Glutamatergic neuron (in vitro differentiated cells): Measurements from ENCODE around the gene PPFIA3. TPM values are rescaled to one million over a fixed set of nuclear protein-coding genes. Genes with fewer than 3 reads are reported as not detected.

Experiments
- DNase-seq: peaks from one replicate; pipeline ENCODE4 v3.0.0; 2022
- H3K27ac Mint-ChIP-seq: one replicate; pipeline ENCODE4 v1.8.0; 2020; ENCODE audit warnings: mild to moderate bottlenecking, mixed read lengths, inconsistent platforms; ENCODE audit not compliant: unreplicated experiment
- H3K27me3 Mint-ChIP-seq: one replicate; pipeline ENCODE4 v1.8.0; 2020; ENCODE audit warnings: mild to moderate bottlenecking, moderate library complexity, mixed read lengths, inconsistent platforms; ENCODE audit not compliant: unreplicated experiment
- H3K36me3 Mint-ChIP-seq: one replicate; pipeline ENCODE4 v1.8.0; 2020; ENCODE audit warnings: mild to moderate bottlenecking, mixed read lengths, inconsistent platforms; ENCODE audit not compliant: unreplicated experiment
- H3K4me1 Mint-ChIP-seq: one replicate; pipeline ENCODE4 v1.8.0; 2020; ENCODE audit warnings: mild to moderate bottlenecking, low read depth, mixed read lengths, inconsistent platforms; ENCODE audit not compliant: unreplicated experiment
- H3K4me3 Mint-ChIP-seq: one replicate; pipeline ENCODE4 v1.8.0; 2020; ENCODE audit warnings: mild to moderate bottlenecking, mixed read lengths, inconsistent platforms; ENCODE audit not compliant: unreplicated experiment
- H3K9me3 Mint-ChIP-seq: one replicate; pipeline ENCODE4 v1.8.0; 2020; ENCODE audit warnings: mild to moderate bottlenecking, moderate library complexity, mixed read lengths, inconsistent platforms; ENCODE audit not compliant: unreplicated experiment
- long read RNA-seq: library from polyadenylated mRNA; unstranded; transcript quantifications from one replicate; pipeline ENCODE4 v2.0.0, GENCODE V29; 2020; ENCODE audit not compliant: unreplicated experiment
- total RNA-seq: library from RNA; stranded (reverse); fragmentation: NEBNext Ultra II Directional; extraction: Animal tissue kit (Norgen Biotek cat#: 25700); gene quantifications from one replicate; pipeline ENCODE4 v1.2.1, GENCODE V29; 2021; ENCODE audit not compliant: unreplicated experiment
- TF ChIP-seq, protein P1 (sequence below): fragments of 200-600 bp; sonication (generic); IDR thresholded peaks from one replicate; pipeline ENCODE4 v1.5.0; 2021; ENCODE audit not compliant: partially characterized antibody, unreplicated experiment

PPFIA3 gene
- total RNA-seq = 104 TPM
- long read RNA-seq, partial matches to known transcripts = 6 of 9 reads
- long read RNA-seq, other reads (novel, unspliced or antisense) = 2 of 9 reads

GRCh38 chr19:49119411-49120324 is at the start of gene PPFIA3:
Gene PPFIA3 (plus strand): TSS chr19:49119544. CDS start chr19:49127874, 8,330 bp downstream.
- Mint-ChIP-seq H3K36me3 (peaks cover 12% of the 10 kb centered on the region), H3K4me3 (peak within 1 kb of the TSS; percentile 93), H3K4me1 (peaks cover 23% of the 10 kb centered on the region), H3K27ac (peak within 1 kb of the TSS; percentile 86), H3K27me3 (peaks cover 23% of the 10 kb centered on the region), H3K9me3 (peaks cover 13% of the 10 kb centered on the region)
- peak; percentile 74 for DNase-seq
- TF ChIP-seq, protein P1, sequence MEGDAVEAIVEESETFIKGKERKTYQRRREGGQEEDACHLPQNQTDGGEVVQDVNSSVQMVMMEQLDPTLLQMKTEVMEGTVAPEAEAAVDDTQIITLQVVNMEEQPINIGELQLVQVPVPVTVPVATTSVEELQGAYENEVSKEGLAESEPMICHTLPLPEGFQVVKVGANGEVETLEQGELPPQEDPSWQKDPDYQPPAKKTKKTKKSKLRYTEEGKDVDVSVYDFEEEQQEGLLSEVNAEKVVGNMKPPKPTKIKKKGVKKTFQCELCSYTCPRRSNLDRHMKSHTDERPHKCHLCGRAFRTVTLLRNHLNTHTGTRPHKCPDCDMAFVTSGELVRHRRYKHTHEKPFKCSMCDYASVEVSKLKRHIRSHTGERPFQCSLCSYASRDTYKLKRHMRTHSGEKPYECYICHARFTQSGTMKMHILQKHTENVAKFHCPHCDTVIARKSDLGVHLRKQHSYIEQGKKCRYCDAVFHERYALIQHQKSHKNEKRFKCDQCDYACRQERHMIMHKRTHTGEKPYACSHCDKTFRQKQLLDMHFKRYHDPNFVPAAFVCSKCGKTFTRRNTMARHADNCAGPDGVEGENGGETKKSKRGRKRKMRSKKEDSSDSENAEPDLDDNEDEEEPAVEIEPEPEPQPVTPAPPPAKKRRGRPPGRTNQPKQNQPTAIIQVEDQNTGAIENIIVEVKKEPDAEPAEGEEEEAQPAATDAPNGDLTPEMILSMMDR = no peak

- peaks cover 22% of the 10 kb centered on the region for H3K36me3 Mint-ChIP-seq
- peaks cover 25% of the 10 kb centered on the region for H3K27me3 Mint-ChIP-seq
- H3K27ac Mint-ChIP-seq = no peak overlapping the region
- no peak overlapping the region for H3K4me3 Mint-ChIP-seq
- peaks cover 4% of the 10 kb centered on the region for H3K9me3 Mint-ChIP-seq
- DNase-seq = no peak
- peaks cover 11% of the 10 kb centered on the region for H3K4me1 Mint-ChIP-seq
- TF ChIP-seq, protein P1 = no peak
These were observed 48.9 kb upstream of the PPFIA3 start for GRCh38 chr19:49070416-49070815.

DNA sequence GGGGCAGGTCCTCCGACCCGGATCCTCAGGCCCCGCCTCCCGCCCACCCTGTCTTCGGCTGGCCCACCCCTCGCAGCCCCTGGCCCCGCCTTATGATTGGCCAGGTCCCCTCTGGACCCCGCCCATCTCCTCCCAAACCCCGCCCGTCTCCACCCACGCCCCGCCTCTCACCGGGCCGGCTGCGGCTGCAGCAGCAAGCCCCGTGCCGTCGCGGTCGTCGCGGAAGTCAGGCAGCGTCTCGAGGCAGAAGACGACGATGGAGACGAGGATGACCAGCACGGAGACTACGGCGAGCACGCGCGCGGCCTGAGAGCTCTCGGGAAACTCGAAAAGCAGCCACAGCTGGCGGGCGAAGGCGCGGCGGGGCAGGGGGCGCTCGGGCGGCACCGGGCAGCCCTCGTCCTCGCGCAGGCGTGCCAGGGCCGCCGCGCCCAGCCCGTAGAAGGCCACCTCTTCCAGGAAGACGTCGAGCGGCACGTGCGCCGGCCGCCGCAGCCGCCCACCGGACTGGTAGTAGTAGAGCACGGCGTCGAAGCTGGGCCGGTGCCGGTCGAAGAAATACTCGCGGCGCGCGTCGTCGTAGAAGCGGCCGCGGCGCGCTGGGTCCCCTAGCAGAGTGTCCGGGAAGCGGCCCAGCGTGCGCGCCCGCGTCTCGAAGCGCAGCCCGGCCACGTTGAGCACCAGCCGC is 47.3 kb upstream of the PPFIA3 start:
- Mint-ChIP-seq H3K4me3 (no peak overlapping the region), H3K27ac (no peak overlapping the region), H3K4me1 (peaks cover 4% of the 10 kb centered on the region), H3K27me3 (peaks cover 25% of the 10 kb centered on the region), H3K9me3 (peaks cover 4% of the 10 kb centered on the region), H3K36me3 (peaks cover 22% of the 10 kb centered on the region)
- peak; percentile 59 for DNase-seq
- TF ChIP-seq, protein P1 = no peak

DNA sequence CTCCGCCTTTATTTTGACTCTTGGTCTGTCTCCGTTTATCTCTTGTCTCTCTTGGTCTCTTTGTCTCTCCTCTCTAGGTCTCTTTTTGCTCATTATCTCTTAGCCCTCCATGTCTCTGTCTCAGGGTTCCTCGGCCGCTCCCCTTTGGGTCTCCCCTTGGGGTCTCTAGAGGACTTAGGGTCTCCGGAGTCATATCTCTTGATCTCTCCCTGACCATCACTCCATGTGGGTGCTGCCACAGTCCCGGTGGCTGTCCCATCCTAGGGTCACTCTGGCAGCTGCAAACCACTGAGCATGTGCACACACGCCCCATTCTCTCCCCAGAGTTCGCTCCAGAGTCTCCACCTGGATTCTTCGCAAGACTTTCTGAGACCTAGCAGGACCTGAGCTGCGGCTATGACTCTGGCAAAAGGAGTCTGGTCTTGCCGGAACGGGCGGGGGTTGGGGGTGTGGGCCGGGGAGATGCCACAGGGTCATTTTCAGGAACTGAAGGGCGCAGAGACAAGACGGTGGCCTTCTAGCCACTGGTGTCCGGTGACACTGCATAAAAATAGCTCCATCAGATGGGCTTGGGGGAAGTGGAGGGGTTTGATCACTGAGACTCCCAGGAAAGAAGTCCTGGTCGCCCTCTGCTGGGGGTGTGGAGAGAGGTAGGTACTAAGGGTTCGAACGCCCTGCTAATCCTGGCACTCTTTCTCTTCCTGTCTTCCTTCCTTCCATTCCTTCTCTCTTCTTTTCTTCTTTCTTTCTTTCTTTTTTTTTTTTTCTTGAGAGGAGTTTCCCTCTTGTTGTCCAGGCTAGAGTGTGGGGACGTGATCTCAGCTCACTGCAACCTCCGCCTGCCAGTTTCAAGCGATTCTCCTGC is 45.6 kb upstream of the PPFIA3 start:
- TF ChIP-seq, protein P1 = no peak
- peaks cover 22% of the 10 kb centered on the region for H3K27me3 Mint-ChIP-seq
- peak; percentile 51 for DNase-seq
- peak overlapping the region; percentile 13 for H3K27ac Mint-ChIP-seq
- peaks cover 7% of the 10 kb centered on the region for H3K9me3 Mint-ChIP-seq
- peaks cover 18% of the 10 kb centered on the region for H3K36me3 Mint-ChIP-seq
- H3K4me1 Mint-ChIP-seq = no peaks in the 10 kb centered on the region
- peak overlapping the region; percentile 43 for H3K4me3 Mint-ChIP-seq
